ENCODE results near the gene VAPA. TPM values are rescaled to one million over a fixed set of nuclear protein-coding genes. Genes with fewer than 3 reads are reported as not detected.

The VAPA gene
- total and polyA plus RNA-seq, 8 donors: 182 to 220 (median 205) TPM

DNA sequence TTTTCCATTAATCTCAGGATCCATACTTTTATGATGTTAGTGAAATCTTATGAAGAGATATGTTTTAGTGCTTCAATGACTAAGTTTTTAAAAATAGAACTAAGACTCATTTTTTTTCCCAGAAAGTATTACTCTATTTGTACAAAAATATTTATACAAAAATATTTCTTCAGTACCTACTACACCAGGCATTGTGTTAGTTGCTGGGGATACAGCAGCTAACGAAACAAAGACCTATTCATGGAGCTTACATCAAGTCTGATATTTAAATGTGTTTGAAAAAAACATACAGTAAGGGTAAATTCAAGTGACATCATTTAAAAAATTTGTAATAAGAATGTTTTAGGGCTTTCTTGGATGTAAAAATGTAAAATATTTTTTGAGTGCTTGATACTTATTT is 11.6 kb downstream of the VAPA start:
- no peak overlapping the region for H3K27ac ChIP-seq
- intact Hi-C loops (cut with DNase I): no loop called here
- no peaks in the 10 kb centered on the region for H3K9me3 ChIP-seq
- H3K36me3 ChIP-seq: no peaks in the 10 kb centered on the region
- H3K4me1 ChIP-seq: peaks cover 32 to 89% of the 10 kb centered on the region in 2 donors
- ATAC-seq (no peak), DNase-seq (no peak)
- H3K27me3 ChIP-seq: no peaks in the 10 kb centered on the region
- H3K4me3 ChIP-seq: no peak overlapping the region
- TF ChIP-seq, protein P1, sequence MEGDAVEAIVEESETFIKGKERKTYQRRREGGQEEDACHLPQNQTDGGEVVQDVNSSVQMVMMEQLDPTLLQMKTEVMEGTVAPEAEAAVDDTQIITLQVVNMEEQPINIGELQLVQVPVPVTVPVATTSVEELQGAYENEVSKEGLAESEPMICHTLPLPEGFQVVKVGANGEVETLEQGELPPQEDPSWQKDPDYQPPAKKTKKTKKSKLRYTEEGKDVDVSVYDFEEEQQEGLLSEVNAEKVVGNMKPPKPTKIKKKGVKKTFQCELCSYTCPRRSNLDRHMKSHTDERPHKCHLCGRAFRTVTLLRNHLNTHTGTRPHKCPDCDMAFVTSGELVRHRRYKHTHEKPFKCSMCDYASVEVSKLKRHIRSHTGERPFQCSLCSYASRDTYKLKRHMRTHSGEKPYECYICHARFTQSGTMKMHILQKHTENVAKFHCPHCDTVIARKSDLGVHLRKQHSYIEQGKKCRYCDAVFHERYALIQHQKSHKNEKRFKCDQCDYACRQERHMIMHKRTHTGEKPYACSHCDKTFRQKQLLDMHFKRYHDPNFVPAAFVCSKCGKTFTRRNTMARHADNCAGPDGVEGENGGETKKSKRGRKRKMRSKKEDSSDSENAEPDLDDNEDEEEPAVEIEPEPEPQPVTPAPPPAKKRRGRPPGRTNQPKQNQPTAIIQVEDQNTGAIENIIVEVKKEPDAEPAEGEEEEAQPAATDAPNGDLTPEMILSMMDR (IDR thresholded peaks at IDR 0.05): no peak

DNA sequence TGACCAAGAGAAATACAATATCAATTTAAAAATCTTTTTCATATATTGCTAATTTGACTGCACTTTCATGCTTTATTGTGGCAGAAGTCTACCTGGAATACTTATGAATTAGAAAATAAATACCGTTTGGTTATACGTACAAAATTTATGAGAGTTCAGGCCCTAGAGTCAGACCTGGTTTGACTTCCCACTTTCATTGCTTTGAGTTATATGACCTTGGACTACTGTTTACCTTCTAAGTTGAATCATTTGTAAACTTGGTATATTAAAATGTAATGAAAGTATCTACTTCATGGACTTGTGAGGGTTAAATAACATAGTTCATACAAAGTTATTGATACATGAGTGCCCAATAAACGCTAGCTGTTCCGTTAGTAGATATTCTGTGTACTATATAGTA is 12.0 kb downstream of the VAPA start:
- ATAC-seq: no peak
- no peak for DNase-seq
- Histone ChIP-seq H3K27ac (no peak overlapping the region), H3K4me1 (peaks cover 32 to 85% of the 10 kb centered on the region in 2 donors), H3K36me3 (no peaks in the 10 kb centered on the region), H3K9me3 (no peaks in the 10 kb centered on the region), H3K27me3 (no peaks in the 10 kb centered on the region), H3K4me3 (no peak overlapping the region)
- TF ChIP-seq, protein P1 (IDR thresholded peaks at IDR 0.05): no peak
- intact Hi-C loops (cut with DNase I): no loop called here

- TF ChIP-seq, protein P1 (IDR thresholded peaks at IDR 0.05): no peak
- Histone ChIP-seq H3K4me3 (no peak overlapping the region), H3K36me3 (no peaks in the 10 kb centered on the region), H3K27me3 (no peaks in the 10 kb centered on the region), H3K27ac (no peak overlapping the region), H3K4me1 (peaks cover 32 to 85% of the 10 kb centered on the region in 2 donors), H3K9me3 (no peaks in the 10 kb centered on the region)
- no peak for ATAC-seq
- no peak for DNase-seq
- intact Hi-C loops (cut with DNase I): no loop called here
These were observed 12.5 kb downstream of the VAPA start for GRCh38 chr18:9926223-9926894.

DNA sequence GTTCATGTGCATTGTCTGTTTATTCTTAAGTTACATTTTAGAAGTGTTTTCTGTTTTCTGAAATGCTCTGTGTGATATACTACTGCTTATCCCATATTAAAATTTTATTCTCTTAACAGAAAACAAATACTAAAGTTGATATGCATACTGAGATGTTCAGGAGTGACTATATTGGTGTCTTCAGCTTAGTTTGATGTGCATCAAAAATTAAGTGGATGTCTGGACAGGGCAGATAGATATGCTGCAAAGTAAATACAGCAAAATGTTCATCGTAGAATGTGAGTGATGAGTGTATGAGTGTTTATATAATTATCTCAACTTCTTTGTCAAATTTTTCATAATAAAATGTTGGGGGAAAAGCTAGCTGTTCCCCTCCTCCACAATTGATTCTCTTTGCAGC is 13.2 kb downstream of the VAPA start:
- H3K4me3 ChIP-seq: no peak overlapping the region
- intact Hi-C loops (cut with DNase I): no loop called here
- no peaks in the 10 kb centered on the region for H3K9me3 ChIP-seq
- H3K36me3 ChIP-seq: peaks cover 0 to under 1% of the 10 kb centered on the region in 2 donors
- no peak overlapping the region for H3K27ac ChIP-seq
- ATAC-seq (no peak), DNase-seq (no peak)
- TF ChIP-seq, protein P1 (IDR thresholded peaks at IDR 0.05): no peak
- H3K4me1 ChIP-seq: peaks cover 37 to 86% of the 10 kb centered on the region in 2 donors
- no peaks in the 10 kb centered on the region for H3K27me3 ChIP-seq

GRCh38 chr18:9927392-9928063 is 13.7 kb downstream of the VAPA start:
- ATAC-seq (no peak), DNase-seq (no peak)
- intact Hi-C loops (cut with DNase I): no loop called here
- TF ChIP-seq, protein P1 (IDR thresholded peaks at IDR 0.05): no peak
- Histone ChIP-seq H3K4me1 (peaks cover 38 to 87% of the 10 kb centered on the region in 2 donors), H3K9me3 (no peaks in the 10 kb centered on the region), H3K27me3 (no peaks in the 10 kb centered on the region), H3K36me3 (peaks cover 0 to 6% of the 10 kb centered on the region in 2 donors), H3K4me3 (no peak overlapping the region), H3K27ac (no peak overlapping the region)
